ENCODE measurements around the gene DOCK11. TPM values are rescaled to one million over a fixed set of nuclear protein-coding genes. Genes with fewer than 3 reads are reported as not detected.
A peak's percentile ranks its signal among the peaks of the same experiment; 100 is the strongest.

DOCK11 gene
- total and polyA plus RNA-seq, 2 experiments from 2014 or later: 11.2 to 12.5 TPM

- Histone ChIP-seq H3K4me1 (ENCODE audit: low read depth) (no peaks in the 10 kb centered on the region), H3K36me3 (no peaks in the 10 kb centered on the region), H3K4me3 (no peak overlapping the region), H3K27ac (no peak overlapping the region), H3K27me3 (no peaks in the 10 kb centered on the region), H3K9me3 (ENCODE audit: low read depth) (no peaks in the 10 kb centered on the region)
- TF ChIP-seq, protein P1, sequence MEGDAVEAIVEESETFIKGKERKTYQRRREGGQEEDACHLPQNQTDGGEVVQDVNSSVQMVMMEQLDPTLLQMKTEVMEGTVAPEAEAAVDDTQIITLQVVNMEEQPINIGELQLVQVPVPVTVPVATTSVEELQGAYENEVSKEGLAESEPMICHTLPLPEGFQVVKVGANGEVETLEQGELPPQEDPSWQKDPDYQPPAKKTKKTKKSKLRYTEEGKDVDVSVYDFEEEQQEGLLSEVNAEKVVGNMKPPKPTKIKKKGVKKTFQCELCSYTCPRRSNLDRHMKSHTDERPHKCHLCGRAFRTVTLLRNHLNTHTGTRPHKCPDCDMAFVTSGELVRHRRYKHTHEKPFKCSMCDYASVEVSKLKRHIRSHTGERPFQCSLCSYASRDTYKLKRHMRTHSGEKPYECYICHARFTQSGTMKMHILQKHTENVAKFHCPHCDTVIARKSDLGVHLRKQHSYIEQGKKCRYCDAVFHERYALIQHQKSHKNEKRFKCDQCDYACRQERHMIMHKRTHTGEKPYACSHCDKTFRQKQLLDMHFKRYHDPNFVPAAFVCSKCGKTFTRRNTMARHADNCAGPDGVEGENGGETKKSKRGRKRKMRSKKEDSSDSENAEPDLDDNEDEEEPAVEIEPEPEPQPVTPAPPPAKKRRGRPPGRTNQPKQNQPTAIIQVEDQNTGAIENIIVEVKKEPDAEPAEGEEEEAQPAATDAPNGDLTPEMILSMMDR (IDR thresholded peaks at IDR 0.05; ENCODE audit: low read depth, low read length): no peak
- no peak for DNase-seq (ENCODE audit: low read depth in 1 of 2, low spot score in 1 of 2)
Observed at GRCh38 chrX:118554511-118554910, 58.9 kb downstream of the DOCK11 start.

DNA sequence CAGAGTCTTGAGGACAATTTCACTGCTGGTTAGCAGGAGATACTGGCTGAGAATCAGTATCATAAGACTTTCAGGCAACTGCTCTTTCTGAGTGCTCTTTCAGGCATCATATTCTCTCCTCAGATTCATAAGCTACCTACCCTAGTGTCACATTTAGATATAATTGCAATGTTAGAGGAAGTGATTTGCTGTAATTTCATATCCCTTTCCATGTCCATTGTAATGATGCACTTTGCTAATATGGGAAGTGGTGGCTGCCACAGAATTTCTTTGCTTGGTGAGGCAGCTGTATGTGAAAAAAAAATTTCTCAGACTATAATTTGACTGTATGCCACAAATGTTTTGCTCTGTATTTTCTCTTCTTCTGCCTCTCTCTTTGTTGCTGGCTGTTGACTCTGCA is 63.3 kb downstream of the DOCK11 start:
- Histone ChIP-seq H3K4me3 (no peak overlapping the region), H3K36me3 (no peaks in the 10 kb centered on the region), H3K9me3 (ENCODE audit: low read depth) (no peaks in the 10 kb centered on the region), H3K27ac (no peak overlapping the region), H3K4me1 (ENCODE audit: low read depth) (no peaks in the 10 kb centered on the region), H3K27me3 (no peaks in the 10 kb centered on the region)
- no peak for DNase-seq (ENCODE audit: low read depth in 1 of 2, low spot score in 1 of 2)
- TF ChIP-seq, protein P1 (IDR thresholded peaks at IDR 0.05; ENCODE audit: low read depth, low read length): no peak

DNA sequence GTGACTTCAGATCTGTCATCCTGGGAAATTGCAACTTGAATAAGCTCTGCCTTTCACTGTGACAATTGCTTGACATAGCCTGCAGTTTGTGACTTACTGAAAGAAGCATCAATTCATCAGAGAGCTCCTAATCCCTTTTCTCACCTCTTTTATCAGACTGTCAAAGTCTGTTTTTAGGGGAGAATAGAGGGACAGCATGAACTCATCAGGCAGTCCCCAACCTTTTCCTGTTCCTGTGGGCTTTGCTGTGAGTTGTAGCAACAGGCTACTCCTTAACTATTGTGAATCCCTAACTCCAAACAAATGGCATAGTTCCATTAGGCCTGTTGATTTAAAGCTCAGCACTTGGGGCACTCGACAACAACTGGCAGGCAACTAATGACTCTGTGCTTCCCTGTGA is 64.9 kb downstream of the DOCK11 start:
- Histone ChIP-seq H3K36me3 (no peaks in the 10 kb centered on the region), H3K4me3 (no peak overlapping the region), H3K9me3 (ENCODE audit: low read depth) (no peaks in the 10 kb centered on the region), H3K27ac (no peak overlapping the region), H3K4me1 (ENCODE audit: low read depth) (no peaks in the 10 kb centered on the region), H3K27me3 (no peaks in the 10 kb centered on the region)
- peak in 1 of 2 donors; percentile 13 for DNase-seq (ENCODE audit: low read depth in 1 of 2, low spot score in 1 of 2)
- TF ChIP-seq, protein P1 (IDR thresholded peaks at IDR 0.05; ENCODE audit: low read depth, low read length): no peak

- no peak overlapping the region for H3K27ac ChIP-seq
- TF ChIP-seq, protein P1 (IDR thresholded peaks at IDR 0.05; ENCODE audit: low read depth, low read length): no peak
- no peaks in the 10 kb centered on the region for H3K9me3 ChIP-seq (ENCODE audit: low read depth)
Observed at GRCh38 chrX:118562582-118563164, 67.1 kb downstream of the DOCK11 start.

DNA sequence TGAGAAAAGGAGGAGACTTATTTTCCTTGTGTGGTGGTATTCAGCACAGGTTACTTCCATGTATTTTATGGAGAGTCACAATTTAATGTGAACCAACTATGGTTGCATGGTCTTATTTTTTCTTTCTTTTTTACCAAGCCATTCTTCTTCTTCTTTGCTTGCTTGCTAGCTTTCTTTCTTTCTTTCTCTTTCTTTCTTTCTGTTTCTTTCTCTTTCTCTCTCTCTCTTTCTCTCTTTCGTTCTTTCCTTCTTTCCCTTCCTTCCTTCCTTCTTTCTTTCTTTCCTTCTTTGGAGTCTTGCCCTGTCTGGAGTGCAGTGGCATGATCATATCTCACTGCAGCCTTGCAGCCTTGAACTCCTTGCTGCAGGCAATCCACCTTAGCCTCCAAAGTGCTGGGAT is 68.9 kb downstream of the DOCK11 start:
- H3K36me3 ChIP-seq: no peaks in the 10 kb centered on the region
- H3K9me3 ChIP-seq (ENCODE audit: low read depth): no peaks in the 10 kb centered on the region
- no peaks in the 10 kb centered on the region for H3K27me3 ChIP-seq
- TF ChIP-seq, protein P1 (IDR thresholded peaks at IDR 0.05; ENCODE audit: low read depth, low read length): no peak
- no peaks in the 10 kb centered on the region for H3K4me1 ChIP-seq (ENCODE audit: low read depth)
- no peak overlapping the region for H3K4me3 ChIP-seq
- no peak overlapping the region for H3K27ac ChIP-seq
- DNase-seq (ENCODE audit: low read depth in 1 of 2, low spot score in 1 of 2): no peak

More at GRCh38 chrX:118562582-118563164, 67.1 kb downstream of the DOCK11 start:
- Histone ChIP-seq H3K4me1 (ENCODE audit: low read depth) (no peaks in the 10 kb centered on the region), H3K27me3 (no peaks in the 10 kb centered on the region), H3K4me3 (no peak overlapping the region), H3K36me3 (no peaks in the 10 kb centered on the region)
- DNase-seq (ENCODE audit: low read depth in 1 of 2, low spot score in 1 of 2): peak in 1 of 2 donors; percentile 54

Data from cardiac muscle cell (in vitro differentiated cells and primary cell).